GM12801 (cell line): ENCODE measurements around the gene OIT3.

Source experiments
- TF ChIP-seq, protein P1 (sequence below): IDR thresholded peaks from one replicate; pipeline ENCODE4 v1.5.1; 2011; ENCODE audit warnings: control low read depth; ENCODE audit not compliant: insufficient read length; ENCODE audit errors: extremely low read depth

OIT3 gene

DNA sequence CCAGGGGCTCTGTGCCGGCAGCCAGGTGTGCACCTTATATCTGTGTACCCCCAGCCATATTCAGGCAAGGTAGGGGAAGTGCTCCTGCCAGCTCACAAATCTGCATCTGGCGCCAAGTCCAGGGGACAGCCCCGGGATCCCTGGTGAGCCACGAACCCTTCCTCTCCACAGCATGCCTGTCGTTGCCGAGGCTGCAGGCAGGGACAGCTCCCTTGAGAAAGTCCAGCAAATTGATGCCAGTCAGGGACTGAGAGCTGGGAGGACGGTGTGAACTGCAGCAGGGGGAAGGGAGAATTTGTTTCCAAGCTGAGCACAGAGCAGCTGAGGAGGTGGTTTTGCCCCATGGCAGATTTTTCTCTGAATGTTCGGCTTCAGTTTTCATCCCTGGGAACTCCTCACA lies 60.1 kb downstream of the OIT3 start:
- TF ChIP-seq, protein P1, sequence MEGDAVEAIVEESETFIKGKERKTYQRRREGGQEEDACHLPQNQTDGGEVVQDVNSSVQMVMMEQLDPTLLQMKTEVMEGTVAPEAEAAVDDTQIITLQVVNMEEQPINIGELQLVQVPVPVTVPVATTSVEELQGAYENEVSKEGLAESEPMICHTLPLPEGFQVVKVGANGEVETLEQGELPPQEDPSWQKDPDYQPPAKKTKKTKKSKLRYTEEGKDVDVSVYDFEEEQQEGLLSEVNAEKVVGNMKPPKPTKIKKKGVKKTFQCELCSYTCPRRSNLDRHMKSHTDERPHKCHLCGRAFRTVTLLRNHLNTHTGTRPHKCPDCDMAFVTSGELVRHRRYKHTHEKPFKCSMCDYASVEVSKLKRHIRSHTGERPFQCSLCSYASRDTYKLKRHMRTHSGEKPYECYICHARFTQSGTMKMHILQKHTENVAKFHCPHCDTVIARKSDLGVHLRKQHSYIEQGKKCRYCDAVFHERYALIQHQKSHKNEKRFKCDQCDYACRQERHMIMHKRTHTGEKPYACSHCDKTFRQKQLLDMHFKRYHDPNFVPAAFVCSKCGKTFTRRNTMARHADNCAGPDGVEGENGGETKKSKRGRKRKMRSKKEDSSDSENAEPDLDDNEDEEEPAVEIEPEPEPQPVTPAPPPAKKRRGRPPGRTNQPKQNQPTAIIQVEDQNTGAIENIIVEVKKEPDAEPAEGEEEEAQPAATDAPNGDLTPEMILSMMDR, result no peak

GRCh38 chr10:72954230-72954595 lies 60.7 kb downstream of the OIT3 start:
- TF ChIP-seq, protein P1, result no peak

DNA sequence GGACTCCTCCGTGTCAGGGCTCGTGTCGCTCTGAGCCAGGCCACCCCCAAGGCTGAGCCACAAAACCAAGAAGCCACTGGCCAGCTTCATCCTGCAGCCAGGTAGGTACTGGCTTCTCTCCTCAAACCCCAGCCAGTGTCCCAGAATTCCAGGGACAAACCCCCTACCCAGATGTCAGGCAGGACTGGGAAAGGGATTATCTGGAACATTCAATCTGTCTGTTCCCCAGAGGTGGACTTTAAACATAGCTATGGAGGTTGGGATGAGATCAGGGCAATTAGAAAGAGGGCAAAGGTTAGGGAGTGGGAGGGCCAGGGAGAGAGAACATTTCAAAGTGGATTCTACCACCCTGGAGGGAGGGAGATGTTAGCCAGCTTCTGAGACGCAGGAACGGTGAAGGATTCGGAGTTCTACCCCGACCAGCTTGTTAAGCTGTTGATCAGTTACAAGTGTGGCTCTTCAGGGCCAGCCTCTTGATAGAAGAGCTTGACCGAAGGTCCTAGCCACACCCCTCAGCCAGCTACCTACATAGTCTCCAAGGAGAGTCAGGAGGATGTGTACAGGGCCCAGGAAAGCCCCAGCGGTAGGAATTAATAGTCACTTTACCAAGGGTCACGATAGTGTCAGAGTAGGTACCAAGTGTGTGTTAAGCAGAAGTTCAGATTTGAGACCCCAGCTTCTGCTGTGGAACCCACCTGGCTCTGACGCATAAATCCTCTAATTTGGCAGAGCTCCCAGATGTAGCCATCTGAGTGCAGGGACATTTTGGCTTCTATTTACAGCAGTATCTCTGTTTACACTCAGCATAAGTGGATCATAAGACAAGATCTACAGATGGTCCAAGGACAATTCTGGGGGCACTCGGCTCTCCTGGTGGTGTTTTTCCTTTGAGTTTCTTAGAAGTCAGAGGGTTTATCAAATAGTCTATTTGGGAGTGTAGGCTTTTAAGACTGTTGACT lies 61.3 kb downstream of the OIT3 start, which contains the start of gene PLA2G12B:
PLA2G12B (minus strand) TSS at position 211 of the 959 bp plus-strand sequence; CDS start at position 90, 121 bp downstream.
- TF ChIP-seq, protein P1, result no peak

DNA sequence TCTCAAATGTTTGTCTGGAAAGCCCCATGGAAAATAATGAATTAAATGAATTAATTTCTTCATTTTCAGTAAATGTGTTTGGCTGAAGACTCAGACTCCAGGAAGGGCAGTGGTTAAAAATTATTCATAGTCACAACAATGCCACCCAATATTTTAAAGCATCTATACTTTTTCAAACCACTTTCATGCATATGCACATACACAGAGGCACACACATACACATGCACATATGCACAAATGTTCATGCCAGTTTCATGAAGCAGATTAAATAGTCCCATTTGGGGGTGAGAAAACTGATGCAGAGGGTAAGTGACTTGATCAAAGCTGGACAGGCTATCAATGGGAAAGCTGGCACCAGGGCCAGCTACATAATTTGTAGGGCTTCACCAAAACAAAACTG lies 62.5 kb downstream of the OIT3 start:
- TF ChIP-seq, protein P1, result no peak

GRCh38 chr10:72976886-72977285 lies 83.3 kb downstream of the OIT3 start:
- TF ChIP-seq, protein P1, result no peak

DNA sequence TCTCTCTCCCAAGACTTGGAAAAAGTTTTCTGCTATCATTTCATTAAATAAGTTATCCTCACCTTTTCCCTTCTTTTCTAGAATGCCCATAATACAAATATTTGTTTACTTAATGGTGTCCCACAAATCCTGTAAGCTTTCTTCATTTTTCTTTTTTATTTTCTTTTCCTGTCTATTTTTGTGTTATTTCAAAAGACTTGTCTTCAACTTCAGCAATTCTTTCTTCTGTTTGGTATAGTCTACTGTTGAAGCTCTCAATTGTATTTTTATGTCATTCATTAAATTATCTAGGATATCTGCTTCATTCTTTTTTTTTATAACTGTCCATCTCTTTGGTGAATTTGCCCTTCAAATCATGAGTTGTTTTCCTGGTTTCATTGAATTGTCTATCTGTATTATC lies 86.2 kb downstream of the OIT3 start:
- TF ChIP-seq, protein P1, result no peak

DNA sequence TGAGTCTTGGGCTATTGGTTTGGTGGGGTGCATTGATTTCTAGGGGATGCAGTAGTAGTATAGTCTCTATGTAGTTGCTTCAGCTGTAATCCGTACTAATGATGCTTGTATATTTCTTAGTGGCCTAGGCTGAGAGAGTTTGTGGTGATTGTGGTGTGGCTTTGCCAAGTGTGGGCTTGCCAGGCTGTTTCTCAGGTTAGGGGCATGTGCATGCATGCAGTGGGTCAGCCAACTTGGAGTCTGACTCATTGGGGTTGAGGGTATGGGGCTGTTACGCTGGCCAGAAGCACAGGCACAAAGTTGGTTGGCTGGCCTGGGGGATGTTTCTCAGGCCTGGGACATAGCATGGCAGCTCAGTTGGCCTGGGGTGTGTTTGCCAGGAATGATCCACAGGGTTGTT lies 86.8 kb downstream of the OIT3 start:
- TF ChIP-seq, protein P1, result no peak
